ENCODE results near the gene RGS13.

The RGS13 gene

GRCh38 chr1:192706936-192707335 lies 71.0 kb downstream of the RGS13 start:
- TF ChIP-seq EP300 (IDR thresholded peaks at IDR 0.05; ENCODE audit: borderline replicate concordance) (no peak), CREB1 (IDR thresholded peaks at IDR 0.05; ENCODE audit: low read depth) (no peak), FOXM1 (IDR thresholded peaks at IDR 0.05; ENCODE audit: borderline replicate concordance, low read depth) (no peak), RAD21 (IDR thresholded peaks at IDR 0.05; ENCODE audit: low read depth) (no peak), NFIC (IDR thresholded peaks at IDR 0.05) (no peak), TEAD4 (IDR thresholded peaks at IDR 0.05) (no peak), REST (IDR thresholded peaks at IDR 0.05; ENCODE audit: low read depth) (no peak), EGR1 (IDR thresholded peaks at IDR 0.05) (no peak), ZBTB7A (IDR thresholded peaks at IDR 0.05; ENCODE audit: low read depth) (no peak), TCF12 (IDR thresholded peaks at IDR 0.05; ENCODE audit: low read depth) (no peak), MAX (IDR thresholded peaks at IDR 0.05) (no peak), YY1 (IDR thresholded peaks at IDR 0.05; ENCODE audit: low read depth) (no peak), CEBPB (IDR thresholded peaks at IDR 0.05) (no peak), TAF1 (IDR thresholded peaks at IDR 0.05; ENCODE audit: low read depth) (no peak)
- TF ChIP-seq, protein P1, sequence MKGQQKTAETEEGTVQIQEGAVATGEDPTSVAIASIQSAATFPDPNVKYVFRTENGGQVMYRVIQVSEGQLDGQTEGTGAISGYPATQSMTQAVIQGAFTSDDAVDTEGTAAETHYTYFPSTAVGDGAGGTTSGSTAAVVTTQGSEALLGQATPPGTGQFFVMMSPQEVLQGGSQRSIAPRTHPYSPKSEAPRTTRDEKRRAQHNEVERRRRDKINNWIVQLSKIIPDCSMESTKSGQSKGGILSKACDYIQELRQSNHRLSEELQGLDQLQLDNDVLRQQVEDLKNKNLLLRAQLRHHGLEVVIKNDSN (IDR thresholded peaks at IDR 0.05) = no peak

DNA sequence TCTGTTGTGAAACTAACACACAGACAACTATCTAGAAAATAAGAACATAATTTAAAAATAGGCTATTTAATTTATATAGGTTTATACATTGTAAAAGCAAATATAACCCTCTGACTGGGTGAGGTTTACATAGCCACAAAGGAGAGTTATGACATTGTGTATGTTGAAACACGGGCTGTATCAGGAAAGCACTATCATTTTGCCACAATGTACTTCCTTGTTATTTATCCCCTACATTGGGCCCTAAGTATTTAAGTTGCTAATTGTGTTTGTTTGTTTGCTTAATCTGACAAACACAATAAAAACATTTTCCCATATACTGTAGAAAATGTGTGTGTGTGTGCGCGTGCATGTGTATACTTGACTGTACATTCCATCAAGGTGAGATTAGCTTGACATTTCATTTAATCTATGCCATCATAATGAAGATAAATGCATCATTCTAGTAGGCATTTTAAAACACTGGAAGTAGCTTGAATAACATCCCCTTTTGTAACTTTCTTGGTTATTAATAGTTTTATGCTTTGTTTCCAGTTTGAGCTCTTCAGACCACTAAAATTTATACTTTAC lies 72.1 kb downstream of the RGS13 start:
- no peak for TF ChIP-seq RAD21 (IDR thresholded peaks at IDR 0.05; ENCODE audit: low read depth)
- no peak for TF ChIP-seq ZBTB7A (IDR thresholded peaks at IDR 0.05; ENCODE audit: low read depth)
- TF ChIP-seq, protein P1 (IDR thresholded peaks at IDR 0.05) = no peak
- no peak for TF ChIP-seq REST (IDR thresholded peaks at IDR 0.05; ENCODE audit: low read depth)
- TF ChIP-seq YY1 (IDR thresholded peaks at IDR 0.05; ENCODE audit: low read depth) = no peak
- TF ChIP-seq MAX (IDR thresholded peaks at IDR 0.05) = no peak

DNA sequence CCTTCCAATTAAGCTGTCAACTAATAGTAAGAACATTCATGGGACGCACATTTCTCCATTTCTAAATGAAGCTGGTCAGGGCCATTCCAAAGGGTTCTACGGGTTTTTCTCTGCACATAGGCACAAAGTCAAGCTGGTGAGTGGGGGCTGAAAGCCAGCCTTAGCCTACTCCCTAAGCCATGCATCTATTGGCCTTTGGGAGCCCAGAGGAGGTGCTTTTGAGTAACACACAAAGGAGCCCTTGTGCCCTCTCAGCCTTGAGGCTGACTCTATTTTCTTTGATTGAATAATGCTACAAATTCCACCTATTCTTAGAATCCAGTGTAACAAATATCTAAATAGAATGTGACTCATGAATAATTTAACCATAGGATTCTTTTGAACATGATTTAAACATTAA lies 73.6 kb downstream of the RGS13 start:
- TF ChIP-seq TAF1 (IDR thresholded peaks at IDR 0.05; ENCODE audit: low read depth) (no peak), TEAD4 (IDR thresholded peaks at IDR 0.05) (no peak), RAD21 (IDR thresholded peaks at IDR 0.05; ENCODE audit: low read depth) (no peak), MAX (IDR thresholded peaks at IDR 0.05) (no peak), EP300 (IDR thresholded peaks at IDR 0.05; ENCODE audit: borderline replicate concordance) (no peak), CREB1 (IDR thresholded peaks at IDR 0.05; ENCODE audit: low read depth) (no peak), NFIC (IDR thresholded peaks at IDR 0.05) (no peak), EGR1 (IDR thresholded peaks at IDR 0.05) (no peak), CEBPB (IDR thresholded peaks at IDR 0.05) (no peak)
- TF ChIP-seq, protein P1 (IDR thresholded peaks at IDR 0.05) = no peak
